DND-41 (cell line): ENCODE results near the gene KLF11.
"Not testable (repeated sequence)": the region's sequence is repeated elsewhere in the genome, so short reads cannot be mapped to it uniquely, and the experiment has no call there.

Experiments
- ATAC-seq: fragments of 200-7000 bp; cut with Tn5 transposase; 3 replicates; pipeline ENCODE4 v1.9.1; 2021; ENCODE audit warnings: low read depth; ENCODE audit not compliant: insufficient read depth
- DNase-seq: peaks from one replicate; pipeline ENCODE4 v3.0.0-alpha.2; 2020
- H2AFZ ChIP-seq: 2 replicates; pipeline ENCODE4 v1.6.0; 2012; ENCODE audit warnings: low read depth, low read length
- H3K27ac ChIP-seq: 2 replicates; pipeline ENCODE4 v1.5.1; 2012; ENCODE audit warnings: low read length, inconsistent platforms
- H3K27me3 ChIP-seq: fragments of 200-600 bp; sonication (generic); 2 replicates; pipeline ENCODE4 v1.6.0; 2012; ENCODE audit warnings: low read length, mild to moderate bottlenecking, inconsistent platforms; ENCODE audit not compliant: insufficient read depth, poor library complexity
- H3K36me3 ChIP-seq: 2 replicates; pipeline ENCODE4 v1.5.1; 2012; ENCODE audit warnings: low read length, inconsistent platforms; ENCODE audit not compliant: insufficient read depth
- H3K4me1 ChIP-seq: 2 replicates; pipeline ENCODE4 v1.5.1; 2012; ENCODE audit warnings: mild to moderate bottlenecking, low read length; ENCODE audit not compliant: insufficient read depth
- H3K4me2 ChIP-seq: 2 replicates; pipeline ENCODE4 v1.6.0; 2012; ENCODE audit warnings: mild to moderate bottlenecking, moderate library complexity, low read length, inconsistent platforms; ENCODE audit not compliant: insufficient read depth
- H3K4me3 ChIP-seq, 2 experiments: fragments of 200-600 bp in 1 of 2; shearing (Covaris generic) in 1 of 2; 2 replicates each; pipeline ENCODE4 v1.5.1; 2012 to 2016; ENCODE audit warnings: inconsistent platforms in 2 of 2, low read length in 2 of 2, mild to moderate bottlenecking in 2 of 2, low read depth in 1 of 2, moderate library complexity in 1 of 2
- H3K79me2 ChIP-seq: 2 replicates; pipeline ENCODE4 v1.6.0; 2012; ENCODE audit warnings: low read length, inconsistent platforms; ENCODE audit not compliant: insufficient read depth
- H3K9ac ChIP-seq: 2 replicates; pipeline ENCODE4 v1.6.0; 2012; ENCODE audit warnings: low read depth, mild to moderate bottlenecking, inconsistent platforms, low read length, moderate library complexity
- H3K9me3 ChIP-seq: 2 replicates; pipeline ENCODE4 v1.5.1; 2012; ENCODE audit warnings: low read length, moderate library complexity, mild to moderate bottlenecking, inconsistent platforms; ENCODE audit not compliant: insufficient read depth, severe bottlenecking
- H4K20me1 ChIP-seq: 2 replicates; pipeline ENCODE4 v1.6.0; 2012; ENCODE audit warnings: low read length; ENCODE audit not compliant: insufficient read depth
- CTCF ChIP-seq: IDR thresholded peaks from 2 replicates; pipeline ENCODE4 v1.5.1; 2012; ENCODE audit warnings: borderline replicate concordance, low read length, moderate library complexity, mild to moderate bottlenecking; ENCODE audit not compliant: poor library complexity, severe bottlenecking; ENCODE audit errors: extremely low read depth
- EZH2 ChIP-seq: IDR thresholded peaks from 3 replicates; pipeline ENCODE4 v1.6.1; 2012; ENCODE audit warnings: borderline replicate concordance, low read depth, mild to moderate bottlenecking, moderate library complexity, low read length, inconsistent platforms; ENCODE audit not compliant: severe bottlenecking

The KLF11 gene

DNA sequence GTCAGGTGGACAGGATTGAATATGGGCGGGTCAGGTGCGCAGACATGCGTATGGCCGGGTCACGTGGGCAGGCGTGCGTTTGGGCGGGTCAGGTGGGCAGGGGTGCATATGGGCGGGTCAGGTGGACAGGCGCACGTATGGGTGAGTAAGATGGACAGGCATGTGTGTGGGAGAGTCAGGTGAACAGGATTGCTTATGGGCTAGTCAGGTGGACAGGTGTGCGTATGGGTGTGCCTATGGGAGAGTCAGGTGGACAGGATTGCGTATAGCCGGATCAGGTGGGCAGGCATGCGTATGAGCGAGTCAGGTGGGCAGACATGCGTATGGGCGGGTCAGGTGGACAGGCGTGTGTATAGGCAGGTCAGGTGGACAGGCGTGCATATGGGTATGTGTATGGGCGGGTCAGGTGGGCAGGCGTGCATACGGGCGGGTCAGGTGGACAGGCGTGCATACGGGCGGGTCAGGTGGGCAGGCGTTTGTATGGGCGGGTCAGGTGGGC is 30.3 kb upstream of the KLF11 start:
- Histone ChIP-seq H3K27ac (no peak overlapping the region), H3K4me3 (no peak overlapping the region)
- ATAC-seq = no peak

GRCh38 chr2:10013651-10014417 is 29.5 kb upstream of the KLF11 start:
- not testable (repeated sequence) for H3K27me3 ChIP-seq, H3K79me2 ChIP-seq, H2AFZ ChIP-seq, H3K4me2 ChIP-seq, H3K36me3 ChIP-seq, H3K4me1 ChIP-seq, H4K20me1 ChIP-seq, H3K4me3 ChIP-seq, H3K9me3 ChIP-seq, DNase-seq, H3K9ac ChIP-seq, H3K27ac ChIP-seq, ATAC-seq

More for the DNA sequence above, 30.3 kb upstream of the KLF11 start:
- Histone ChIP-seq H3K36me3 (no peaks in the 10 kb centered on the region), H3K79me2 (no peaks in the 10 kb centered on the region), H3K9ac (no peak overlapping the region), H3K4me2 (no peak overlapping the region), H3K4me1 (no peaks in the 10 kb centered on the region), H4K20me1 (no peaks in the 10 kb centered on the region; the same call in 1 of the 2 replicates), H3K27me3 (no peaks in the 10 kb centered on the region), H2AFZ (no peak overlapping the region), H3K9me3 (peaks cover 5% of the 10 kb centered on the region)
- DNase-seq = no peak
- TF ChIP-seq EZH2 (no peak), CTCF (no peak)

DNA sequence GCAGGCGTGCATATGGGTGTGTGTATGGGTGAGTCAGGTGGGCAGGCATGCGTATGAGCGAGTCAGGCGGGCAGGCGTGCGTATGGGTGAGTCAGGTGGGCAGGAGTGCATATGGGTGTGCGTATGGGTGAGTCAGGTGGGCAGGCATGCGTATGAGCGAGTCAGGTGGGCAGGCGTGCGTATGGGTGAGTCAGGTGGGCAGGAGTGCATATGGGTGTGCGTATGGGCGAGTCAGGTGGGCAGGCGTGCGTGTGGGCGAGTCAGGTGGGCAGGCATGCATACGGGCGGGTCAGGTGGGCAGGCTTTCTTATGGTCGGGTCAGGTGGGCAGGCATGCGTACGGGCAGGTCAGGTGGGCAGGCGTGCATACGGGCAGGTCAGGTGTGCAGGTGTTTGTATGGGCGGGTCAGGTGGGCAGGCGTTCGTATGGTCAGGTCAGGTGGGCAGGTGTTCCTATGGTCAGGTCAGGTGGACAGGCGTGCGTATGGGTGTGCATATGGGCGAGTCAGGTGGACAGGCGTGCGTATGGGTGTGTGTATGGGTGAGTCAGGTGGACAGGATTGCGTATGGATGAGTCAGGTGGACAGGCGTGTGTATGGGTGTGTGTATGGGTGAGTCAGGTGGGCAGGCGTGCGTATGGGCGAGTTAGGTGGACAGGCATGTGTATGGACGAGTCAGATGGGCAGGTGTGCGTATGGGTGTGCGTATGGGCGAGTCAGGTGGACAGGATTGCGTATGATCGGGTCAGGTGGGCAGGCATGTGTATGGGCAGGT is 28.7 kb upstream of the KLF11 start:
- DNase-seq (no peak), ATAC-seq (no peak)
- no peaks in the 10 kb centered on the region for H3K27me3 ChIP-seq
- TF ChIP-seq EZH2 (no peak), CTCF (no peak)
- H3K4me2 ChIP-seq = no peak overlapping the region
- H3K27ac ChIP-seq = no peak overlapping the region
- no peak overlapping the region for H2AFZ ChIP-seq
- H4K20me1 ChIP-seq = no peaks in the 10 kb centered on the region; the same call in 1 of the 2 replicates
- no peaks in the 10 kb centered on the region for H3K36me3 ChIP-seq
- H3K9me3 ChIP-seq = peaks cover 5% of the 10 kb centered on the region
- no peaks in the 10 kb centered on the region for H3K4me1 ChIP-seq
- H3K79me2 ChIP-seq = no peaks in the 10 kb centered on the region
- no peak overlapping the region for H3K9ac ChIP-seq
- no peak overlapping the region for H3K4me3 ChIP-seq

- not testable (repeated sequence) for H3K9ac ChIP-seq, H3K4me3 ChIP-seq, H4K20me1 ChIP-seq, H3K4me1 ChIP-seq, H3K4me2 ChIP-seq, H3K79me2 ChIP-seq, DNase-seq, H2AFZ ChIP-seq, ATAC-seq, H3K27ac ChIP-seq, H3K27me3 ChIP-seq, H3K36me3 ChIP-seq, H3K9me3 ChIP-seq
Observed at GRCh38 chr2:10015376-10015989, 27.9 kb upstream of the KLF11 start.
